Kidney glomerular epithelial cell (primary cell): ENCODE measurements around the gene ZMIZ1.

Source experiments
- DNase-seq: peaks from one replicate; lab custom pipeline; 2025; lab: John Stamatoyannopoulos, UW

The ZMIZ1 gene

GRCh38 chr10:79119306-79119705 is 50.5 kb downstream of the ZMIZ1 start:
- DNase-seq, result no peak

GRCh38 chr10:79123547-79123963 is 54.8 kb downstream of the ZMIZ1 start:
- DNase-seq, result no peak

- no peak for DNase-seq
These were observed 55.3 kb downstream of the ZMIZ1 start for GRCh38 chr10:79124066-79124465.

- no peak for DNase-seq
These were observed 56.3 kb downstream of the ZMIZ1 start for GRCh38 chr10:79125092-79125491.

- no peak for DNase-seq
These were observed 57.8 kb downstream of the ZMIZ1 start for GRCh38 chr10:79126351-79127080.

- DNase-seq, result peak; percentile 54
These were observed 58.6 kb downstream of the ZMIZ1 start for GRCh38 chr10:79127151-79127961.

- DNase-seq, result no peak
These were observed 59.6 kb downstream of the ZMIZ1 start for GRCh38 chr10:79128241-79128922.

- no peak for DNase-seq
These were observed 60.1 kb downstream of the ZMIZ1 start for GRCh38 chr10:79128923-79129305.

GRCh38 chr10:79129361-79129997 is 60.7 kb downstream of the ZMIZ1 start:
- peak; percentile 9 for DNase-seq

GRCh38 chr10:79130255-79130654 is 61.5 kb downstream of the ZMIZ1 start:
- DNase-seq, result no peak

- no peak for DNase-seq
These were observed 62.1 kb downstream of the ZMIZ1 start for GRCh38 chr10:79130846-79131245.

- no peak for DNase-seq
These were observed 63.3 kb downstream of the ZMIZ1 start for GRCh38 chr10:79131836-79132631.

GRCh38 chr10:79132681-79133381 is 64.1 kb downstream of the ZMIZ1 start:
- no peak for DNase-seq

GRCh38 chr10:79133416-79133815 is 64.7 kb downstream of the ZMIZ1 start:
- DNase-seq, result no peak

GRCh38 chr10:79135790-79136189 is 67.0 kb downstream of the ZMIZ1 start:
- no peak for DNase-seq

GRCh38 chr10:79136236-79137005 is 67.7 kb downstream of the ZMIZ1 start:
- no peak for DNase-seq

GRCh38 chr10:79137300-79137756 is 68.6 kb downstream of the ZMIZ1 start:
- DNase-seq, result no peak

- no peak for DNase-seq
These were observed 69.1 kb downstream of the ZMIZ1 start for GRCh38 chr10:79137826-79138225.

GRCh38 chr10:79138449-79139123 is 69.8 kb downstream of the ZMIZ1 start:
- no peak for DNase-seq
